Bronchus fibroblast of lung (primary cell): Measurements from ENCODE around the gene PARP4. TPM values are rescaled to one million over a fixed set of nuclear protein-coding genes. Genes with fewer than 3 reads are reported as not detected.

ENCODE experiments used
- total RNA-seq: library from RNA; depleted of rRNA; stranded (reverse); fragments of >200 nt; gene quantifications from 2 replicates; pipeline ENCODE4 v1.2.3, GENCODE V29; 2015

The PARP4 gene
- 37.3 and 41.7 TPM in 2 replicates for total RNA-seq

GRCh38 chr13:24512197-24512907, at the start of gene PARP4:
PARP4 (minus strand) TSS chr13:24512778; CDS start chr13:24503776, 9,002 bp downstream.

Other genes starting within 250 kb of the PARP4 start
- not detected in 2 replicates for gene C1QTNF9, start 203.2 kb downstream of the PARP4 start, total RNA-seq
- gene ATP12A, start 167.6 kb upstream of the PARP4 start, total RNA-seq = under 0.01 TPM in 1 of 2 replicates, not detected in the other